Femur (tissue), 1 donor: ENCODE data around the gene PIM3.

Experiments
- DNase-seq: peaks from one replicate; pipeline ENCODE4 v3.0.0-alpha.2; 2017

The PIM3 gene

DNA sequence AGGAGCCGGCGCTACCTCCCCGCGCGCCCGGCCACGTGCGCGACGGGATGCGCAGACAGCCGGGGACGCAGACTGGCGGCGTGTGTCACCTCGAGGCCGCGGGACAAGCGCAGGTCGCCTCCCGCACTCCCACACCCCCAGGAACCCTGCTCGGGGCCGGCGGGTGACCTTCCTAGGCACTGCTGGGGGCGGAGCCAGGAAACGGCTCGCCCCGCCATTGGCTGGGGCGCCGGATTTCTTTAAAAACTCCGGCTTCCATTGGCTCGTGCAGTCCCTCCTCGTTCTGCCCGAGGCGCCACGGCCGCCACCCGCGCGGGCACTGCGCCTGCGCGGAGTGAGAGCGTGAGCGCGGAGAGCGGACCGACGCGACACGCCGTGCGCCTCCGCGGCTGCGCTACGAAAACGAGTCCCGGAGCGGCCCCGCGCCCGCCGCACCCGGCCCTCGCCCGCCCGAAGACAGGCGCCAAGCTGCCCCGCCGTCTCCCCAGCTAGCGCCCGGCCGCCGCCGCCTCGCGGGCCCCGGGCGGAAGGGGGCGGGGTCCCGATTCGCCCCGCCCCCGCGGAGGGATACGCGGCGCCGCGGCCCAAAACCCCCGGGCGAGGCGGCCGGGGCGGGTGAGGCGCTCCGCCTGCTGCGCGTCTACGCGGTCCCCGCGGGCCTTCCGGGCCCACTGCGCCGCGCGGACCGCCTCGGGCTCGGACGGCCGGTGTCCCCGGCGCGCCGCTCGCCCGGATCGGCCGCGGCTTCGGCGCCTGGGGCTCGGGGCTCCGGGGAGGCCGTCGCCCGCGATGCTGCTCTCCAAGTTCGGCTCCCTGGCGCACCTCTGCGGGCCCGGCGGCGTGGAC, at the start of gene PIM3:
Gene PIM3 (plus strand): TSS at position 614 of the 846 bp plus-strand sequence. CDS start 176 bp downstream, at position 790.
- DNase-seq, result peak; percentile 95

DNA sequence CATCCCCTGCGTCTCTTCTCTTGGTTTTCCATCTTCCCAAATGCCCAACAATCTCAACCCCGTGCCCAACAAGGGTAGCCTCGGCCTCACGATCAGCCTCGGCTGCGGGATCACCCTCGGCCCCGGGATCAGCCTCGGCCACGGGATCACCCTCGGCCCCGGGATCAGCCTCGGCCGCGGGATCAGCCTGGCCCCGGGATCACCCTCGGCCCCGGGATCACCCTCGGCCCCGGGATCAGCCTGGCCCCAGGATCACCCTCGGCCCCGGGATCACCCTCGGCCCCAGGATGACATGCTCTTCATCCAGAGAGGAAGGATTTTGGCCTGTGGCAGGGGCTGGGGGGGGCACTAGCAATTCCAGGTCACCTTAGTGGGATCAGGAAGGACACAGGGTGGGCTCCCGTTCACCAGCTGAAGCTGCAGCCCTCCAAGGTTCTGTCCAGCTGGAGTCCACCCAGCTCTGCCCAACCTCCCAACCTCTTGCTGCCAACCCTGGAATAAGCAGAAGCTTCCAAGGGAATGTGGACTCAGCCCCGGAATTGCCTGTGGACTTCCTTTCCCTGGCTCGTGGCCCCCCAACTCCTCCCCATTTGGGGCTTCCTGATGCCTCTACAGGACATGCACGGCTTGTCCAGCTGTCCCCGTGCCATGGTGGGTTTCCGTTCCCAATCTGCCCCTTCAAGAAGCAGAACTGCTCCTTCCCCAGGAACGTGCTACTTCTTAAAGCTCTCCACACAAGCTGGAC, 48.5 kb upstream of the PIM3 start:
- no peak for DNase-seq

DNA sequence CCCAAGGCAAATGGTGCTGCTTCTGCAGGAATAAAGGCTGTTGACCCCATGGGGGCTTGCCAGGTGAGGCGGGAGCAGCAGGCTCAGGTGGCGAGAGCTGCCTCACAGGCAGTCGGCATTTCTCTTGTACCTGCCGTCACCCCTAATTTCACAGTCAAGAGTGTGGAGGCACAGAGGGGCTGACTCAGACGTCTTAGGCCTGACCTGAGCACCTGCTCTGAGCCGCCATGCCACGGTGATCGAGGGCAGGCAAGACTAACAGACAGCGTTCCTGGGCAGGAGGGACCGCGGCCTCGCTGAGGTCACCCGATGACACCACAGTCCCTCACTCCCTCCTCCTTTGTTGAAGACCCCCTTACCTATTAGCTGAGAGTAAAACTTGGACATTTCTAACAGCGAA, 47.5 kb upstream of the PIM3 start:
- DNase-seq, result no peak

DNA sequence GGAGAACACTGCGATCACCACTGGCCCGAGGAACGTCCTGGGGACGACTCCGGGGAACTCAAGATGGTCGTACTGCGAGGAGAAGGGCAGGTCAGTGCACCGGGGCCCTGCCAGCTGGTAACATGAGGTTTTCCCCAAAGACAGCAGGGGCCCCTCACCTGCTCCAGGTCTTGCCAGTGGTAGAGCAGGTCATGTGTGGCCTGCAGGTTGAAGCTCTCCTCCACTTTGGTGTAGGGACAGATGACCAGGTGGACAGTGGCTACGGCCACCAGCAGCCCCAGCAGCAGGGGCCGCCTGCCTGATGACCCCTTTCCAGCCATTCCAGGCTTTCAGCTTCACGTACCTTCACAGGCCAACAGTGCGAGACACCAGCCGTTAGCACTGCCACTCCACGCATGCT, 47.1 kb upstream of the PIM3 start:
- DNase-seq, result no peak

DNA sequence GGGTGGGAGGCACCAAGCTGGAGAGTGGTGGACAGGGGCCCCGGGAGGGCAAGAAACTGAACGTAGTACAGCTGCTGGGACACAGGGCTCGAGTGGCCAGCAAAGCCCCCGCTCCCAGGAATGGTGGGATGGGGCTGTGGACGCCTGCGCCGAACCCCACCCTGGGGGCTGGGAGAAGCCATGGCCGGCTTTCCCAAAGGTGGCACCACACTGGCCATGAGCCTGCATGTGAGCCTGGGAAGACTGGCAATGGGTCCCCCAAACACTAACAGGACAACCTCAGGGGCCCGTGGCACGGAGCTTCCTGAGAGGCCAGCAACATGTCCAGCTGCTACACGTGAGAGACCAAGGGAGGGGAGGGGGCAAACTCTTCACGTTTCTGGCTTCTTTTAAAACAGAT, 46.3 kb upstream of the PIM3 start:
- peak; percentile 13 for DNase-seq

DNA sequence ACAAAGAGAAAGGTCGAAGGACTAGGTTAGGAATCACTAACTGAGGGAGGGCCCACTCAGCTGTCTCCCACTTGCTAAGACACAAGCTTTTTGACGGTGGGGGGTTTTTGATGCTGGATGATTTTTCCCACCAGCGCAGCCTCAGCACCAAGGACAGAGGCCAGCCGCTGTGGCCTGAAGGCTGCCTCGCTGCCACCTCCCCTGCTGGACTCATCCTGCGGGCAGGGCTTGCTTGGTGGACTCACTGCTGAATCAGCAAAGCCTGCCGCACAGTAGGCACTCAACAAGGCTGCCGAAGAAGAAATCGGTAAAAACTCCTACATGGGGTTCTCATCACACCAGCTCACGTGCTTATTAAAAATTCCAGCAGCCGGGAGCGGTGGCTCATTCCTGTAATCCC, 45.0 kb upstream of the PIM3 start:
- DNase-seq, result no peak

DNA sequence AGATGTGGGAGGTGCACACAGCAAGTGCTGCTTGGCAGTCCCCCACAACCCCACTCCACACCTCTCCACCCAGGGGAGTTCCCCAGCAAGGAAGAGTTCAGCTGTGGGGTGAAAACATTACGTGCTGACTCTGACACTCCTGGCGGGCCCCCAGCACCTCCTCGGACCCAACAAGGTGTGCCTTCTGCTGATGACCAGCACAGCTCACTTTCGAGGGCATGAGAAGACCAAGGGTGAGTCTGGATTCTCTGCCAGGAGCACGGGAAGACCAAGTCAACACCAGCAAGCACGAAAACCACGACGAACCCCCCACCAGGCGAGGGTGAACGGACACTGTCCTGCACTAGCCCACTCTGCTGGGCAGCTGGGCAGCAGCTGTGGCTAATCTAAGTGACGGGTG, 43.7 kb upstream of the PIM3 start:
- DNase-seq, result peak; percentile 24

DNA sequence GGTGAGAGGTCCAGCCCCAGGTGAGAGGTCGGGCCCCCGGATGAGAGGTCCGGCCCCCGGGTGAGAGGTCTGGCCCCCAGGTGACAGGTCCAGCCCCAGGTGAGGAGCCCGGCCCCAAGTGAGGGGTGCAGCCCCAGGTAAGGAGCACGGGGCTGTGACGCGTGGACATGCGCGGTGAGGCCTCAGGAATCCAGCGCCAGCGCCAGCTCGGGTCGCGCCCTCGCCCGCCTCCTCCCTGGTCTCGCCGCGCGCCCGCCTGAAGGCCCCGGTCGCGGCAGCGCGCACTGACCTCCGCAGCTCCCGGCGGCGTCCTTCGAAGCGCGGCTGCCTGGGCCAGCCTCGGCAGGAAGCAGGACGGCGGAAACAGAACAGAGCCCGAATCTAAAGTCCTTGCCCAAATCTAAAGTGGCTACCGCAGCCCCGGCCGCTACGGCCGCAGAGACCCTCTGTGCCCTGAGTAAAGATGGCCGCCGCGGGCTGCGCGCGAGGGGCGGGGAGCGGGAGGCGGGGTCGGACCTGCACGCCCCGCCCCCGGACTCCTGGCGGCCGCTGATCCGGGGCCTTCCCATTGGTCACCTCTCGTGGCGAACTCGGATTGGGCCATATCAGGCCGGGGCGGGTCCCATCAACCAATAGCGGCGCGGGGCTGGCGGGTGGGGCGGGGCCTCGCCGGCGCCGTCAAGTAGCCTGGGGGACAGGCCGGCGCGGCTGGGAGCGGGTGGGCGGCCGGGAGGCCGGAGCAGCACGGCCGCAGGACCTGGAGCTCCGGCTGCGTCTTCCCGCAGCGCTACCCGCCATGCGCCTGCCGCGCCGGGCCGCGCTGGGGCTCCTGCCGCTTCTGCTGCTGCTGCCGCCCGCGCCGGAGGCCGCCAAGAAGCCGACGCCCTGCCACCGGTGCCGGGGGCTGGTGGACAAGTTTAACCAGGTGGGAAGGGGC, 42.3 kb upstream of the PIM3 start, which contains the start of the genes ALG12 and CRELD2:
Gene ALG12 (minus strand): TSS at position 465 of the 937 bp plus-strand sequence. CDS start 4,673 bp downstream, outside the sequence.
Gene CRELD2 (plus strand): TSS at position 661 of the 937 bp plus-strand sequence. CDS start 136 bp downstream, at position 797.
- DNase-seq, result peak; percentile 98

DNA sequence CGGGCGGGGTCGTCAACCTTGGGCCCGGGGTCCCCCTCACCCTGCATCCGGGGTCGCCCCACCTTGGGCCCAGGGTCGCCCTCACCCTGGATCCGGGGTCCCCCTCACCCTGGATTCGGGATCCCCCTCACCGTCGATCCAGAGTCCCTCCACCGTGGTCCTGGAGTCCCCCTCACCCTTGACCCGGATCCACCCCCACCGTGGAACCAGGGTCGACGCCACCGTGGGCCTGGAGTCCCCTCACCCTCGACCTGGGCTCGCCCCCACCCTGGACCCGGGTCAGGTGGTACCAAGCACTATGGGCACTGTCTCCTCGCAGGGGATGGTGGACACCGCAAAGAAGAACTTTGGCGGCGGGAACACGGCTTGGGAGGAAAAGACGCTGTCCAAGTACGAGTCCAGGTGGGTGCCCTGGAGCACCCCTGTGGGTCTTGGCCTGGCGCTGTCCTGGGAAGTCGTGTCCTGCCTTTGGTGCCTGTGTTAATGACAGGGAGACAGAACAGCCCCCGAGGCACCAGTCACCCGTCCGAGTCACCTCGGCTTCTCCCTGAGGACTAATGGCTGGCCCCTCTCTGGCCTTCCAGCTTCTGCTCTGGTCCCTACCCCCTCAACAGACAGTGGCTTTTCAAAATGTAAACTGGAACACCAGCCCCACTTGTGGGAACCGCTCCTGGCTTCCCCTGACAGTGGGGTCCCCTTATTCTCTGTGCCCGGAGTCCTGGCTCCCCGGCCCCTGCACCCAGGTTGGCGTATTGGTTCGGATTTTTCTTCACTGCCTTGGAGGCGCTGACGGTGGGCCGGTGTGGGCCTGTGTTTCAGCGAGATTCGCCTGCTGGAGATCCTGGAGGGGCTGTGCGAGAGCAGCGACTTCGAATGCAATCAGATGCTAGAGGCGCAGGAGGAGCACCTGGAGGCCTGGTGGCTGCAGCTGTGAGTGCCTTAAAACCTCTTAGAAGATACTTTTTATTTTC, 41.4 kb upstream of the PIM3 start:
- peak; percentile 26 for DNase-seq

DNA sequence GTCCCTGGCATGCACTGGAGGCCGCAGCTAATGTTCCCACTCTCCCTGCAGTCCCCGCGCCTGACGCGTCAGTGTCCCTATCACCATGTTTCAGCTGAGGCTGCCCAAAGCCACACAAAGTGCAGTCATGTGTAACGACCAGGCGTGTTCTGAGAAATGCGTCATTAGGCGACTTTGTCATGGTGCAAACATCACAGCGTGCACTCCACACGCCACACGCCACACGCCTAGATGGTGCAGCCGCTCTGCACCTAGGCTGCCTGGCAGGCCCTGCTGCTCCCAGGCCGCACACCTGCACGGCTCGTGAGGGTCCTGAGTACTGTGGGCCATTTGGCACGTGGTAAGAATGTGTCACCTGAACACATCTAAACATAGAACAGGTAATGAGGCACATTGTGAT, 39.7 kb upstream of the PIM3 start:
- DNase-seq, result no peak

DNA sequence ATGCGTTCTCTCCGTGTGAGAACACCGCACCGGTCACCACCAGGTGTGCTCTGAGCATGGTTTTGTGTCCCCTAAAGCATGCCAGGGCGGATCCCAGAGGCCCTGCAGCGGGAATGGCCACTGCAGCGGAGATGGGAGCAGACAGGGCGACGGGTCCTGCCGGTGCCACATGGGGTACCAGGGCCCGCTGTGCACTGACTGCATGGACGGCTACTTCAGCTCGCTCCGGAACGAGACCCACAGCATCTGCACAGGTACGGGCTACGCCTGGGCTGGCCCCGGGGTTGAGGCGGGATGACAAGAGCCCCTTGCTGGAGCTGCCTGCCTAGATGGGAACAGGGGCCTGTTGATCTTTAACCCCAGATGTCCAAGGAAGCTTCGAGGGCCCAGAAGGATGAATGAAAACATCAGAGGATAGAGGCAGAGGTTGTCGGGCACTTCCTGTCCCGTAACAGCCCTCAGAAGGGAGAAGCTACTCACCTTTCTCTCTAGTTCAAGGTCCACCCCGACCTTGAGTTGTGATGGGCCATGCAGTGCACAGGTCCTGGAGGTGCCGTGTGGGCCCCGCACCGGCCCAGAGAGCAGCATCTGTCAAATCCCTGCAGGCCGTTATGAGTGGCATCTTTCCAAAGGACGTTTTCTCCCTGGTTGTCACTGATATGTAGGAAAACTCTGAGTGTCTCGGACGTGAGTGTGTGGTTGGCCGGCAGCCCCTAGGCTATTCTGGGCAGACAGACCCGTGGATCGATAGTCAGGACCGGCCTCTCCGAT, 38.9 kb upstream of the PIM3 start:
- DNase-seq, result no peak

DNA sequence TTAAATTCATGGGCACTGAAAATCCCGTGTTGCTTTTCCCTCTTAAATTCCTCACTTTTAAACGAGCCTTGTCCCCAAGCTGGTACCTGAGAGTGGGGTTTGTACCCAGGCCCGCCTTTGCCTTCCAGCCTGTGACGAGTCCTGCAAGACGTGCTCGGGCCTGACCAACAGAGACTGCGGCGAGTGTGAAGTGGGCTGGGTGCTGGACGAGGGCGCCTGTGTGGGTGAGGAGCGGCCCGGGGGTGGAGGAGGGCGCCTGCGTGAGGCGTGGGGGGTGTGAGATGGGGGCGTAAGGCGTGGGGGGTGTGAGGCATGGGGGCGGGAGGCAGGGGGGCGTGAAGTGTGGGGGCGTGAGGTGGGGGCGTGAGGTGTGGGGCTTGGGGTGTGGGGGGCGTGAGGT, 38.1 kb upstream of the PIM3 start:
- no peak for DNase-seq

DNA sequence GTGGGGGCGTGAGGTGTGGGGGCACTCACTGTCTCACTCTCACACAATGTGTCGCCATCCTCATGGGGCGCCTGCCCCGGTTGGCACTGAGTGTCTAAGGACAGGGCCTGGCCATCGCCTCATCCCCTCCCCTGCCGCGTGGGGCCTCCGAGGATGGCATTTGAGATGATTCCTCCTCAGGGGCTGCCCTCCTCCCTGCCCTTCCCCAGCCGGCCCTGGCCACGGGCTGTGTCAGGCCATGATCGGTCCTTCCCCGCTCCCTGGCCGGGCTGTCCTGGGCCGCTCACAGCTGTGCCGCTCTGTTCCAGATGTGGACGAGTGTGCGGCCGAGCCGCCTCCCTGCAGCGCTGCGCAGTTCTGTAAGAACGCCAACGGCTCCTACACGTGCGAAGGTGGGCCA, 37.6 kb upstream of the PIM3 start:
- DNase-seq, result no peak

DNA sequence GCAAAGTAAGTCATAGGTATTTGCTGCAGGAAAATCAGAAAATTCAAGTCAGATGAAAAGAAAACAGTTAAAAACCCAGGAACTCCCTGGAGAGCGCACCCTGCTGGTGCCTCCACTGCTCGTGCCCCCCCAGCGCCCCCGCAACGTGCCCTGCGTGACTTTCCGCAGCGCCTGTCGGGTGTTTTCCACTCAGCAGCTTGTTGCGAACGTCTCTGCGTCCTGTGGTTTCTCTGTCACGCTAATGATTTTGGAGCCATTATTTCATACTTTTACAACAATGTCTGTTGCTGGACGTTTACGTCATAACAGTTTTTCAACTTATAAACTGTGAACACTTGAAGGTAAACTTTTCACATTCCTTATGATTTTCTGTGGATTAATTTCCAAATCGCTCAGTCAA, 37.1 kb upstream of the PIM3 start:
- DNase-seq, result no peak

DNA sequence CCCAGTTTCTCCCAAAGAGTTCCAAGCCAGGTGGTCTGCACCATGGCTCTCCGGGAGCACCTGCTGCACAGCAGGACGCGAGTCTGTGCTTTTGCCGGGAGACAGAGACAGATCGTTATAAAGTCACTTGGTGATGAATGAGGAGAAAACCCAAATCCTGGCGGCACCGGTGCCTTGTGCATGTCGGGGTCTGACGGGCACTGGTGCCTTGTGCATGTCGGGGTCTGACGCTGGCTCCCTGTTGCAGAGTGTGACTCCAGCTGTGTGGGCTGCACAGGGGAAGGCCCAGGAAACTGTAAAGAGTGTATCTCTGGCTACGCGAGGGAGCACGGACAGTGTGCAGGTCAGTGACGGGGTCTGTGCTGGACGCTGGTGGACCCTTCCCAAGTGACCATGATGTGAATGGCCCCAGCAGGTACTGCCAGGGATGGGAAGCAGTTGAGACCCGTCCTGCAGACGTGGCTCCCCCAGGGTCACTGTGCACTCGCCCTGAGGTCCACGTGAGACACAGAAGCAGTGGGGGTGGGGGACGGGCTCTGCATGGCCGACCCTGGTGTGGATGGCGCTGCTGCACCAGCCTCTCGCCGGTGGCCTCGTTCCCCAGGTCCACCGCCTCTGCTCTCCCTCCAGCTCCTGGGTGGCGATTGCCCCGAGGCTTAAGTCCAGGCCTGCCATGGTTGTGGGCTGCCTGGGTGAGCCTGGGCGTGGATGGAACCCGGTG, 36.3 kb upstream of the PIM3 start:
- no peak for DNase-seq

DNA sequence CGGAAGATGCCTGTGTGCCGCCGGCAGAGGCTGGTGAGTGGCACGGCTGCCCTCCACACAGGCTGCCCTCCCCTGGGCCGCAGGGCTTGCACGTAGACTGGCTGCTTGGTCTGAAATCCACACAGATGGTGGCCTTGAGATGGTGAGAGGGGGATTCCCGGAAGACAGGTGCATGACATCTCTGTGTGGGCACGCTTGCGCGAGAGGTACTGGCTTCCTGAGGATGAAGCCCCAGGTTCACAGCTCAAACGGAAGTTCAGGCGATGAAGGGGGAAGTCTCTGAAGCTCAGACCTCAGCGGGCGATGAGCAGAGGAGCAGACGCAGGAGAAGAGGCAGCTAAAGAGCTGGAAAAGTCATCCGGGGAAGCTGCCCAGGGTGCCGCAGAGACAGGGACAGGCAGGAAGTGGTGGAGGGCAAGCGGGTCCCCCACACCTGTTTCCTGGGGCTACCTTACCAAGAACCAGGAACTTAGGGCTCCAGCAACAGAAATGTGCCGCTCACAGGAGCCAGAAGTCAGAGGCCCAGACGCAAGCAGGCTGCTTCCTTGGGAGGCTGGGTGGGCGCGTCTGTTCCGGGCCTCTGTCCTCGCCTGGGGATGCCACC, 34.9 kb upstream of the PIM3 start:
- DNase-seq, result no peak

DNA sequence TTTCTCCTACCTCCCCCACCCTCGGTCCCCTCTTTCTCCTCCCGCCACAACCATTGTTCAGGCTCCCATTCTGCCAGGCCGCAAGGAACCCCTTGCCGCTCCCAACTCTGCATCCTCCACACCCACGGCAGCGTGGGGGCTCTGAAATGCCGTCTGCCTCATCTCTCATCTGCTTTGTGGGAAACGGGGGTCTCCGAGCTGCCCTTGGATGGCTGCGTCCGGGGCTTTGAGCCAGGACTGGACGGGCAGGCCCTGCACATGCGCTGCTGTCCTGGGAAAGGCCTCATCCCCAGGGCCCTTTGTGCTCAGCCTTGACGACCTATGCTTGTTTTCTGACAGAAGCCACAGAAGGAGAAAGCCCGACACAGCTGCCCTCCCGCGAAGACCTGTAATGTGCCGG, 33.7 kb upstream of the PIM3 start:
- DNase-seq, result no peak

DNA sequence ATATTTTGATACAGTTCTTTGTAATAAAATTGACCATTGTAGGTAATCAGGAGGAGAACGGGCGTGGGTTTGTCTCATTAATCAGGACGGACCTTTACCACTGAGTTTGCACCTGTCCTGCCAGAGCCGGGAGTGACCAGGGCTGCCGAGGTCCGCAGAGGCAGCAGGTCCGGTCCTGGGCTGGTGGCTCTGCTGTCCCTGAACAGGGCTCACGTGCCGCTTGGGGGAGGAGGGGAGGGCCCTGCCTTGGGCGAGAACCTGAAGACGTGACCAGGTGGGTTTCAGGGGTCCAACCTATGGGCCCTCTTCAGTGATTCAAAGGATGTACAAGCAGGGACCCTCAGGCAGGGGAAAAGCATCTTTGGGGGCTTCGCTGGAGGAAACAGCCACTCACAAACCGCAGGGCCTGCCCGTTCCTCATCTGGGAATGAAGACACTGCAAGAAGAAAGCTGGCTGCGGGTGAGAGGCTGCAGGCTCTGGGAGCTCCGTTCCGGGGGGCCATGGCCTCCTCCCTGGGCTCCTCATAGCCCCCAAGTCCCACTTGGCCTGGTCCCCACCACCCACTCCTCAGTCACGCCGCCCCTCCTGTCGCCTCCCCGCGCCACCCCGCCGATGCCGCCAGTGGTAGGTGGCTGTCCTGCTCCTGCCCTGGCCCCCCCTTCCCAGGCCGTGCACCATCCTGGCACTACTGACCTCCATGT, 32.9 kb upstream of the PIM3 start:
- DNase-seq, result no peak

DNA sequence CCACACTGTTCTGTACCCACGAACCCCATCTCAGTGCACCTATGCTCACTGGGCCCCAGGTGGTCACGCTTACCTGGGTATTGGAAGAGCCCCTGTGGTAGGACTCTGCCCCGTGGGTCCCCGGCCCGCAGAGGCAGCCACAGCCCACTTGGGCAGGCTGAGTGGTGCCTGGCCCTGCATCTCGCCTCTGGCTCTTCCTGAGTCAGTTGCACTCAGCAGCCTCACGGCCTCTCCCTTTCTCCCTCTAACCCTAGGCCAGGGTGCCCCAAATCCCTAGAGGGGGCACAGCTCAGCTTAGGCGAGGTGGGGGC, 32.4 kb upstream of the PIM3 start:
- DNase-seq, result no peak
